Thyroid gland (tissue), 4 donors: ENCODE results near the gene ARV1. TPM values are rescaled to one million over a fixed set of nuclear protein-coding genes. Genes with fewer than 3 reads are reported as not detected.
A peak's percentile ranks its signal among the peaks of the same experiment; 100 is the strongest.

Source experiments
- DNase-seq, 2 donors: peaks; one replicate each; pipeline ENCODE4 v3.0.0-alpha.2; 2019
- H3K27ac ChIP-seq, 3 donors: fragments of 200-600 bp; sonication (generic); 1 replicate in 2 of 3; 2 replicates in 1 of 3; pipeline ENCODE4 v1.5.1; 2016 to 2019; ENCODE audit warnings: mild to moderate bottlenecking in 1 of 3, moderate library complexity in 1 of 3
- H3K27me3 ChIP-seq: fragments of 200-600 bp; sonication (generic); one replicate; pipeline ENCODE4 v1.5.1; 2019
- H3K36me3 ChIP-seq, 2 donors: fragments of 200-600 bp; sonication (generic); one replicate each; pipeline ENCODE4 v1.5.1; 2016 to 2019
- H3K4me1 ChIP-seq, 2 donors: fragments of 200-600 bp; sonication (generic); one replicate each; pipeline ENCODE4 v1.5.1; 2017 to 2019
- H3K4me3 ChIP-seq, 3 donors: fragments of 200-600 bp; sonication (generic); replicated peaks in 1 of 3; 1 replicate in 2 of 3; 2 replicates in 1 of 3; pipeline ENCODE4 v1.5.1; 2016; ENCODE audit warnings: mild to moderate bottlenecking in 1 of 3
- H3K9me3 ChIP-seq: fragments of 200-600 bp; sonication (generic); one replicate; pipeline ENCODE4 v1.5.1; 2017
- POLR2A ChIP-seq, 2 donors: fragments of 450-650 bp; IDR thresholded peaks; one replicate each; pipeline ENCODE4 v1.6.1; 2017; ENCODE audit warnings: antibody characterized with exemption in 2 of 2, mild to moderate bottlenecking in 2 of 2, moderate library complexity in 1 of 2
- WGBS, 2 donors: methylation state at CpG; one replicate each; pipeline ENCODE4 v1.1.5; 2017; 5-methylcytosine and 5-hydroxymethylcytosine counted together
- intact Hi-C: fragments of 100-400 bp; cut with DNase I; formaldehyde crosslinking; loops from one replicate; pipeline ENCODE4 v1.15.1; 2023
- total RNA-seq, 4 donors: library from RNA; depleted of rRNA; stranded (reverse); fragments of >200 nt; gene quantifications; one replicate each; pipeline ENCODE4 v1.2.3, GENCODE V29; 2016
- TF ChIP-seq, protein P1 (sequence below), 6 experiments: fragments of 200-600 bp in 3 of 6; fragments of 450-650 bp in 3 of 6; sonication (generic) in 3 of 6; IDR thresholded peaks; one replicate each; pipeline ENCODE4 v1.5.1; 2016 to 2019; ENCODE audit warnings: antibody characterized with exemption in 6 of 6, mild to moderate bottlenecking in 2 of 6, inconsistent platforms in 1 of 6, moderate library complexity in 1 of 6

Gene ARV1
- total RNA-seq, 4 donors from 2014 or later = 29.3 to 39.2 (median 34.8) TPM

- Histone ChIP-seq H3K27me3 (no peaks in the 10 kb centered on the region), H3K4me1 (peaks cover 7 to 16% of the 10 kb centered on the region in 2 donors), H3K4me3 (peak within 1 kb of the TSS; percentile 62 to 83 (median 81)), H3K27ac (peak within 1 kb of the TSS in 2 of 3 donors; percentile 36 to 61), H3K9me3 (no peaks in the 10 kb centered on the region), H3K36me3 (no peaks in the 10 kb centered on the region)
- WGBS, 2 donors = 2 to 5% methylated on average over 25 to 26 of the region's 82 CpGs
- intact Hi-C loops = loop anchor here (10.0 kb wide), 1 partner anchor 65 kb away; the partner anchor contains the start of genes ARV1 and TTC13
- TF ChIP-seq POLR2A (IDR thresholded peaks at IDR 0.05) = peak in 1 of 2 donors; percentile 35
- TF ChIP-seq, protein P1, sequence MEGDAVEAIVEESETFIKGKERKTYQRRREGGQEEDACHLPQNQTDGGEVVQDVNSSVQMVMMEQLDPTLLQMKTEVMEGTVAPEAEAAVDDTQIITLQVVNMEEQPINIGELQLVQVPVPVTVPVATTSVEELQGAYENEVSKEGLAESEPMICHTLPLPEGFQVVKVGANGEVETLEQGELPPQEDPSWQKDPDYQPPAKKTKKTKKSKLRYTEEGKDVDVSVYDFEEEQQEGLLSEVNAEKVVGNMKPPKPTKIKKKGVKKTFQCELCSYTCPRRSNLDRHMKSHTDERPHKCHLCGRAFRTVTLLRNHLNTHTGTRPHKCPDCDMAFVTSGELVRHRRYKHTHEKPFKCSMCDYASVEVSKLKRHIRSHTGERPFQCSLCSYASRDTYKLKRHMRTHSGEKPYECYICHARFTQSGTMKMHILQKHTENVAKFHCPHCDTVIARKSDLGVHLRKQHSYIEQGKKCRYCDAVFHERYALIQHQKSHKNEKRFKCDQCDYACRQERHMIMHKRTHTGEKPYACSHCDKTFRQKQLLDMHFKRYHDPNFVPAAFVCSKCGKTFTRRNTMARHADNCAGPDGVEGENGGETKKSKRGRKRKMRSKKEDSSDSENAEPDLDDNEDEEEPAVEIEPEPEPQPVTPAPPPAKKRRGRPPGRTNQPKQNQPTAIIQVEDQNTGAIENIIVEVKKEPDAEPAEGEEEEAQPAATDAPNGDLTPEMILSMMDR (IDR thresholded peaks at IDR 0.05) = no peak
- DNase-seq = peak; percentile 57 to 59
Measured at GRCh38 chr1:231040019-231040799, 61.3 kb downstream of the ARV1 start, which contains the start of gene FAM89A. TSS of gene FAM89A (minus strand) at chr1:231040254. CDS start at chr1:231040211, 43 bp downstream.

DNA sequence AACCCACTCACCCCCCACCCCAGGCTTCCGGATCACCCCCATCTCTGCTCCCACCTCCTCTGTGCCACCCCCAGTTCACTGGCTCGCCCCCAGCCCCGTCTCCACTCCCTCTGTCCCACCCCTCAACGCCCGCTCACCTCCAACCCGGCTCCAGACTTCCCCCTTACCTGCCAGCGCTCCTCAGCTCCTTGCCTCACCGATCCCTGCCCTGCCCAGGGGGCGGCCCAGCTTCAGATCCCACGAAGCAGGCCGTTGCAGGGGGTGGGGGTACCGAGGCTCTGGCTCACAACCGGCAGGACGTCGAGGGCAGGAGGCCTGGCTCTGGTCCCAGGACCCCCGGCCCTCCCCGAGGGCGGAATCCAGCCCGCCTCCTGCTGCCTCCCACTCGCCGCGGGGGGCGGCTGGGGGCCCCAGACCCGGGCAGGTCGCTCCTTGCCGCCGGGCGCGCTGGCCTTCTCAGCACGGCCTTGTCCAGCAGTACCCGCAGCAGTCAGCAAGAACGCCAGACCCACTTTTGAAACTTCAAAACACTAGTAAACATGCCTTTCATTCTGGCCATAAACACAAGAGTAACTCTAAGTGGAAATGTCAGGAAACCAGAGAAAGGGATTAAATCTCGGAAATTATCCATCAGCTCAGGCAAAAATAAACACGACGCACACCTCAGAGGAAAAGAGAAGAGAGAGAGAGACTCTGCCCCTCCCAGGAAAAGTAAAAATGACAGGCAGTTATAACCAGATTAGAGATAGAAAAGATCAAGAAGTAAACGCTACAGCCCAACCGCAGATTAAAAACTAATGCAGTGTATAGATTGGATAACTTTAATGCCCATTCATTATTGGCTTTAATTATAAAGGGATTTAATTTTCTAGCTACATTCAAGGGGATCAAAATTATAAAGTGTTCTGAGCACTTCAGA lies 62.2 kb downstream of the ARV1 start:
- TF ChIP-seq, protein P1 (IDR thresholded peaks at IDR 0.05) = no peak
- peak in 1 of 2 donors; percentile 12 for TF ChIP-seq POLR2A (IDR thresholded peaks at IDR 0.05)
- H3K27ac ChIP-seq = peak overlapping the region in 2 of 3 donors; percentile 36 to 61
- H3K36me3 ChIP-seq = no peaks in the 10 kb centered on the region
- peaks cover 7 to 16% of the 10 kb centered on the region in 2 donors for H3K4me1 ChIP-seq
- no peaks in the 10 kb centered on the region for H3K9me3 ChIP-seq
- H3K27me3 ChIP-seq = no peaks in the 10 kb centered on the region
- 14 to 21% methylated on average over 15 to 21 of the region's 37 CpGs for WGBS, 2 donors
- peak; percentile 42 for DNase-seq
- intact Hi-C loops = loop anchor here (10.0 kb wide), 1 partner anchor 66 kb away; the partner anchor contains the start of genes ARV1 and TTC13
- H3K4me3 ChIP-seq = peak overlapping the region in 2 of 3 donors; percentile 39 to 81

- no peak for DNase-seq
- Histone ChIP-seq H3K27me3 (no peaks in the 10 kb centered on the region), H3K9me3 (no peaks in the 10 kb centered on the region), H3K27ac (no peak overlapping the region), H3K36me3 (no peaks in the 10 kb centered on the region), H3K4me3 (no peak overlapping the region), H3K4me1 (peaks cover 7 to 16% of the 10 kb centered on the region in 2 donors)
- TF ChIP-seq, protein P1 (IDR thresholded peaks at IDR 0.05) = no peak
- no peak for TF ChIP-seq POLR2A (IDR thresholded peaks at IDR 0.05)
- intact Hi-C loops = loop anchor here (10.0 kb wide), 1 partner anchor 67 kb away; the partner anchor contains the start of genes ARV1 and TTC13
- 86 to 87% methylated on average over 9 of the region's 9 CpGs for WGBS, 2 donors
Measured at GRCh38 chr1:231041719-231042261, 62.9 kb downstream of the ARV1 start.

DNA sequence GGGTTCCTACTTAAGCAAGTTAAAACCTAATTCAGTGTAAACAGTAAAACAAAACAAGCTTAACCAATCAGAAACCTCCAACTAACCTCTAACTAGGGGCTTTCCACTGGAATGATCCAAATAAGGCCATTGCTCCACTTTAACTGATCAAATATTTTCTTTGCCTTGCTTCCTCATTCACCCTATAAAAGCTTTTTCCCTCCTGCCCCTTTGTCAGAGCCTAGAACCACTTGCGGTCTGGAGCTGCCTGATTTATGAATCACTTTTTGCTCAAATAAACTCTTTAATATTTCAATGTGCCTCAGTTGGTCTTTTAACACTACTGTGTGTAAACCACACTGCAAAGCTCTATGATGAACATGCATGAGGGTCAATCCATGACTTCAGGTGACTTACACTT lies 65.7 kb downstream of the ARV1 start:
- no peak overlapping the region for H3K4me3 ChIP-seq
- TF ChIP-seq, protein P1 (IDR thresholded peaks at IDR 0.05) = no peak
- no peak for TF ChIP-seq POLR2A (IDR thresholded peaks at IDR 0.05)
- H3K27ac ChIP-seq = no peak overlapping the region
- intact Hi-C loops = loop anchor here (10.0 kb wide), 1 partner anchor 70 kb away; the partner anchor contains the start of genes ARV1 and TTC13
- DNase-seq = no peak
- no peaks in the 10 kb centered on the region for H3K36me3 ChIP-seq
- H3K9me3 ChIP-seq = no peaks in the 10 kb centered on the region
- 93% methylated on average over 1 of the region's 1 CpG for WGBS, 2 donors
- H3K27me3 ChIP-seq = no peaks in the 10 kb centered on the region
- peaks cover 0 to 10% of the 10 kb centered on the region in 2 donors for H3K4me1 ChIP-seq
